Brain pericyte (primary cell): ENCODE measurements around the gene UGT1A7.

Source experiments
- DNase-seq: peaks from one replicate; pipeline ENCODE4 v3.0.0-alpha.2; 2012; ENCODE audit warnings: low read depth, low spot score

UGT1A7 gene

DNA sequence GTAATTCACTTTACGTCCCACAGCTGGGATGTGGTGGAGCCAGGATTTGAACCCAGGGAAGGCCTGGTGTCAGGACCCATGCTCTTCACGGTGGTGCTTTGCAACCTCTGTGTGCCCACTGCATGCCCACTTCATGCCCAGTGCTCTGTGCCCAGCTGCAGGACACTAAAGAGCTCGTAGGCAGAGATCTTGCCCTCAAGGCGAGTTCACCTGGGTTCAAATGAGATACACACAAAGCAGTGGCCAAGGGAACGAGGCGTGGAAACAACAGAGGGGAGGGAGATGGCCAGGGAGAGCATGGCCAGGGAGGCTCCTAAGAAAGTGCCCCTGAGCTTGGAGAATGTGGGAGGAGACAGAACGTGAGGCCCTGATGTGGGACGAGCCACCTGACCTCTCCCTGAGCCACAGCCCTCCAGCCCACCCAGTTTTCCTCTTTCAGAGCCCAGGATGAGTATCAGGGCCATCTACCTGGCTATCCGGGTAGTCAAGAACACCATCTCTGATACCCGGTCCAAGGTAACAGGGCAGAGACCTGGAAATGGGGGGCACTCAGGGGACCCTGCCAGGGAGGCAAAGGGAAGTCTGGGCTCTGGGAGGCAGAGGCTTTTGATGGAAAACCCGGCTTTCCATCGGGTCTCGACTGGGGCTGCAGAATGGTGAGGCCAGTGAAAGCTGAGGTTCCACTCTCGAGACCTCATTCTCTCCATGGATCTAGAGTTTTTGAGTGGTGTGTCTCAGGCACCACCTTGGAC is 116.8 kb downstream of the UGT1A7 start:
- no peak for DNase-seq

- no peak for DNase-seq
Observed at GRCh38 chr2:233799087-233799665, 117.5 kb downstream of the UGT1A7 start.

GRCh38 chr2:233799716-233800115 is 118.0 kb downstream of the UGT1A7 start:
- DNase-seq = no peak

DNA sequence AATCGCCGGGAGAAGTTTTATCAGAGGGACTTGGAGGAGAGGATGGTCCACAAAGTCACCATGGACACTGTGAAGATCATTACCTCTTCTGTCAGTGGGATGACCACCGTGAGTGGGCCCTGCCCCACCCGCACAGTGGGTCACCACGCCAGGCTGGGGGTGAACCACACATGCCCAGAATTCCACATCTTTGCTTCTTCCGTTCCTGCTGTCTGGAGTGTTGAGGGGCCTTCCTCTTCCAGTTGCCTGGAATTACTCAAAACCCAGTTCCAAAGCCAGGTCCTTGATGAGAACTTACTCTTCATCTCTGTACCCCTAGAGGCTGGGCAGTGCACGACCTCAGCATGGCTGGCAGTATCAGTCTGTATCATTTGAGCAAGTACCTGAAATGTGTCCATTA is 118.5 kb downstream of the UGT1A7 start:
- DNase-seq = no peak

- DNase-seq = no peak
Observed at GRCh38 chr2:233801357-233802131, 119.8 kb downstream of the UGT1A7 start.

- no peak for DNase-seq
Observed at GRCh38 chr2:233802132-233802815, 120.6 kb downstream of the UGT1A7 start.

- no peak for DNase-seq
Observed at GRCh38 chr2:233803292-233803911, 121.7 kb downstream of the UGT1A7 start.

GRCh38 chr2:233803994-233804393 is 122.3 kb downstream of the UGT1A7 start:
- DNase-seq = no peak

- no peak for DNase-seq
Observed at GRCh38 chr2:233807215-233807865, 125.6 kb downstream of the UGT1A7 start.

GRCh38 chr2:233807966-233808935 is 126.5 kb downstream of the UGT1A7 start:
- no peak for DNase-seq

- no peak for DNase-seq
Observed at GRCh38 chr2:233810385-233810784, 128.7 kb downstream of the UGT1A7 start.

DNA sequence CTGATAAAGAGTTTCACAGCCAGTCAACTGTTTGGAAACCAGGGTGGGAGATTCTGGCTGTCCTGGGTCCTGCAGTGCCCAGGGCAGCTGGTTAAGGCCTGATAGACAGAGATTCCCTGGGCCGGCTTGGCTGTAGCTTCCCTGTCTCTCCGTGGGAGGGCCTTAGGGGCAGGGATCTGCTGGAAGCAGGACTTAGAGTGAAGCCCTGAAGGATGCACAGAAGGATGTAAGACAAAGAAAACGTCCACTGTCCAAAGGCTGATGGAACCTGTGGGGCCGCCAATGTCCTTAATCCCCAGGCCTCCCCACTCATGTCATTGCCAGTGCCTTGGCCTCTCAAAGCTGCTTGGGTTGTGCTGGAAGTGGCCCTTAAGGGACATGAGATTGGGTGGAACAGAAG is 129.4 kb downstream of the UGT1A7 start:
- DNase-seq = no peak

- no peak for DNase-seq
Observed at GRCh38 chr2:233811732-233812131, 130.0 kb downstream of the UGT1A7 start.

- no peak for DNase-seq
Observed at GRCh38 chr2:233813236-233814055, 131.7 kb downstream of the UGT1A7 start.

DNA sequence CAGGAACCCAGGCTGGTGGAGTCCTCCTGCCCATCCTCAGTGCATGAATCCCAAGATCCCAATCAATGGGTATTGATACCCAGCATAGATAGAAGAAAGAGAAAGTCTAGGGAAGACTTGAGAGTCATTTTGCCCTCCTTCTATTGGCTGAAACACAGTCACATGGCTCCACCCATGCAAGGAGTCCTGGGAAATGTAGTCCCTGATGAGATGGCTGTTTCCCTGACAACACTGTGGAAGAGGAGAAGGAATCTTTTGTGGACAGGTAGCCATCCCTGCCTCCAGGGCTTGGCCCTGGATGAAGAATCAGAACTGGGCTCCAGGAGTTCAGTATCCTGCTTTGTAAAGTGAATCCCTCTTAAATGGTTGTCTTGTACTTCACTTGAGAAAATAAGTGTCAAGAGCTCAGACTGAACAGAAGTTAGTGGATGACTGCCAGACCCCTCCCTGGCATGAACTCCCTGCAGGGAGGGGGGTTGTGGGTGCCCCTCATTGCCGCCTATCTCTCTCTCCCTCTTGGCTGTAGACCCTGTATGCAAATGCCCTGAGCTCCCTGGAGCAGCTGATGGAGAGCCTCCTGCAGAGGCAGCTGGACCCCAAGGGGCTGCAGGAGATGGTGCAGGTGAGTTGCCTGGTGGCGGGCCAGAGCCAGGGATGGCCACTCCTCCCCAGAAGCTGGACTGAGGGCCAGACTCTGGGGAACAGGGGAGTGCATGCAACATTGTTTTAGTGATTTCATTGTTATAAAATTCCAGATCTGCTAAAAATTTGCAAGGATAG is 132.5 kb downstream of the UGT1A7 start:
- DNase-seq = no peak

DNA sequence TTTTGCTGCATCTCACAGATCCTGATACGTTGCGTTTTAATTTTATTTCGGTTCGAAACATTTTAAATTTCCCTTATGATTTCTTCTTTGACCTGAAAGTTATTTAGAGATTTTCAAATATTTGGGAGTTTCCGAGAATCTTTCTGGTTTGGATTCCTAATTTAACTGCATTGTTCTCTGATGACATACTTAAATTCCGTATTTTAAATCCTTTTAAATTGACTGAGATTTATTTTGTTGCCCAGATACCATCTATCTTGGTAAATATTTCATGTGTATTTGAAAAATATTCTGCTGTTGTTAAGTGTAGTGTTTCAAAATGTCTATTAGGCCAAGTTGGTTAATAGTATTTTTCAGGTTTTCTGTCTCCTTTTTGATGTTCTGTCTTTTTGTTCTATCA is 134.2 kb downstream of the UGT1A7 start:
- no peak for DNase-seq

GRCh38 chr2:233816334-233816733 is 134.6 kb downstream of the UGT1A7 start:
- no peak for DNase-seq

GRCh38 chr2:233816771-233817170 is 135.1 kb downstream of the UGT1A7 start:
- no peak for DNase-seq
